Endothelial cell of umbilical vein (primary cell): Measurements from ENCODE around the gene PARP3. TPM values are rescaled to one million over a fixed set of nuclear protein-coding genes. Genes with fewer than 3 reads are reported as not detected.

Experiments
- BruUV-seq: library from RNA; stranded (reverse); fragments of 400-500 nt; replicated peaks from 2 replicates; lab custom pipeline; 2021; lab: Mats Ljungman, UMichigan
- CTCF ChIA-PET: fragments of 300-600, 350-600 bp; sonication (Branson Sonifier 250); formaldehyde crosslinking; loops from one replicate; lab custom pipeline; 2021; ENCODE audit warnings: antibody characterized with exemption, inconsistent platforms; lab: Charles Lee
- POLR2A ChIA-PET: fragments of 300-600, 350-600 bp; sonication (Branson Sonifier 250); formaldehyde crosslinking; loops from one replicate; lab custom pipeline; 2021; ENCODE audit warnings: antibody characterized with exemption, inconsistent platforms; lab: Charles Lee
- DNase-seq: peaks from one replicate; pipeline ENCODE4 v3.0.0-alpha.2; 2011; ENCODE audit warnings: low read depth, low spot score
- FAIRE-seq: peaks from 2 replicates; lab custom pipeline; 2011; peaks lifted over from hg19 to GRCh38; lab: Jason Lieb, UNC
- H2AFZ ChIP-seq: 2 replicates; pipeline ENCODE4 v1.6.0; 2012; ENCODE audit warnings: low read depth, low read length, control low read depth, inconsistent platforms
- H3K27ac ChIP-seq: 2 replicates; pipeline ENCODE4 v1.5.1; 2011; ENCODE audit warnings: low read depth, mild to moderate bottlenecking, control low read depth, low read length, moderate library complexity; ENCODE audit not compliant: insufficient read depth
- H3K27me3 ChIP-seq, 2 experiments: 2 replicates each; pipeline versions ENCODE4 v1.6.0 to v1.6.1; 2011; ENCODE audit warnings: low read length in 2 of 2, mixed read lengths in 1 of 2; ENCODE audit not compliant: control insufficient read depth in 2 of 2, insufficient read depth in 2 of 2
- H3K36me3 ChIP-seq, 2 experiments: 2 replicates in 1 of 2; 3 replicates in 1 of 2; pipeline ENCODE4 v1.5.1; 2011; ENCODE audit warnings: low read length in 2 of 2, mild to moderate bottlenecking in 1 of 2, moderate library complexity in 1 of 2; ENCODE audit not compliant: control insufficient read depth in 2 of 2, insufficient read depth in 2 of 2; ENCODE audit errors: extremely low read depth in 1 of 2
- H3K4me1 ChIP-seq: 3 replicates; pipeline ENCODE4 v1.5.1; 2011; ENCODE audit warnings: mild to moderate bottlenecking, low read length; ENCODE audit not compliant: control insufficient read depth, insufficient read depth; ENCODE audit errors: extremely low read depth
- H3K4me2 ChIP-seq: 2 replicates; pipeline ENCODE4 v1.6.1; 2011; ENCODE audit warnings: low read length, control low read depth, mixed read lengths; ENCODE audit not compliant: insufficient read depth
- H3K4me3 ChIP-seq, 3 experiments: fragments of 200-600 bp in 1 of 3; sonication (generic), shearing (Covaris generic) in 1 of 3; replicated peaks in 1 of 3; 2 replicates each; pipeline ENCODE4 v1.5.1; 2011 to 2016; ENCODE audit warnings: control low read depth in 3 of 3, low read length in 3 of 3, mild to moderate bottlenecking in 2 of 3, inconsistent platforms in 1 of 3, low read depth in 1 of 3, moderate library complexity in 1 of 3; ENCODE audit not compliant: insufficient read depth in 1 of 3
- H3K79me2 ChIP-seq: 2 replicates; pipeline ENCODE4 v1.6.0; 2012; ENCODE audit warnings: low read length, inconsistent platforms; ENCODE audit not compliant: control insufficient read depth, insufficient read depth
- H3K9ac ChIP-seq: replicated peaks from 2 replicates; pipeline ENCODE3; 2011; ENCODE audit warnings: low read length, control low read depth; ENCODE audit not compliant: insufficient read depth; ENCODE audit errors: extremely low read depth
- H3K9me1 ChIP-seq: replicated peaks from 3 replicates; pipeline ENCODE4 v1.6.0; 2011; ENCODE audit warnings: mild to moderate bottlenecking, low read length; ENCODE audit not compliant: control insufficient read depth, insufficient read depth; ENCODE audit errors: extremely low read depth
- H3K9me3 ChIP-seq: replicated peaks from 2 replicates; pipeline ENCODE4 v1.5.1; 2012; ENCODE audit warnings: low read length, inconsistent platforms; ENCODE audit not compliant: control insufficient read depth, insufficient read depth
- H4K20me1 ChIP-seq: replicated peaks from 2 replicates; pipeline ENCODE3; 2011; ENCODE audit warnings: mild to moderate bottlenecking, low read length; ENCODE audit not compliant: control insufficient read depth, insufficient read depth; ENCODE audit errors: extremely low read depth
- EZH2 ChIP-seq: IDR thresholded peaks from 2 replicates; pipeline ENCODE4 v1.6.1; 2012; ENCODE audit warnings: borderline replicate concordance, low read depth, mild to moderate bottlenecking, moderate library complexity, low read length, inconsistent platforms; ENCODE audit not compliant: severe bottlenecking
- FOS ChIP-seq: IDR thresholded peaks from 2 replicates; pipeline ENCODE4 v1.6.1; 2011; ENCODE audit warnings: mild to moderate bottlenecking, low read length, moderate library complexity, borderline replicate concordance; ENCODE audit not compliant: insufficient read depth
- GATA2 ChIP-seq: IDR thresholded peaks from 2 replicates; pipeline ENCODE4 v1.7.0; 2011; ENCODE audit warnings: low read depth, mild to moderate bottlenecking, moderate library complexity, mixed read lengths, low read length; ENCODE audit not compliant: insufficient read length, insufficient read depth
- JUN ChIP-seq: IDR thresholded peaks from 2 replicates; pipeline ENCODE4 v1.6.1; 2011; ENCODE audit warnings: borderline replicate concordance, low read depth; ENCODE audit not compliant: insufficient read length, insufficient read depth
- MAX ChIP-seq: IDR thresholded peaks from 2 replicates; pipeline ENCODE4 v1.6.1; 2011; ENCODE audit not compliant: insufficient read depth, insufficient read length
- MYC ChIP-seq: IDR thresholded peaks from one replicate; pipeline ENCODE4 v1.6.1; 2011; ENCODE audit warnings: mild to moderate bottlenecking, low read depth, low read length
- POLR2A ChIP-seq: IDR thresholded peaks from 2 replicates; pipeline ENCODE4 v1.6.1; 2012; ENCODE audit warnings: low read depth, mild to moderate bottlenecking, control low read depth, low read length
- POLR2AphosphoS5 ChIP-seq: IDR thresholded peaks from 2 replicates; pipeline ENCODE4 v1.6.1; 2012; ENCODE audit warnings: low read depth, mild to moderate bottlenecking, control low read depth, low read length, moderate library complexity; ENCODE audit not compliant: insufficient read depth
- dilution Hi-C: fragments of 300-500 bp; cut with MboI; formaldehyde crosslinking; loops from one replicate; pipeline ENCODE4 v1.15.0; 2019; ENCODE audit warnings: low sequenced_read_pairs; ENCODE audit not compliant: extremely low pct_ligation_motif_present
- intact Hi-C: fragments of 100-400 bp; cut with micrococcal nuclease; formaldehyde crosslinking; loops from one replicate; pipeline ENCODE4 v1.10.0; 2022
- polyA plus RNA-seq, 4 experiments: library from polyadenylated mRNA; depleted of rRNA in 3 of 4; stranded (reverse) in 3 of 4; unstranded in 1 of 4; fragments of >200 nt; gene quantifications; 2 replicates each; pipeline versions ENCODE4 v1.2.1 to v1.2.3, GENCODE V29; 2011 to 2012; ENCODE audit warnings: missing spikeins in 1 of 4
- total RNA-seq: library from RNA; stranded (reverse); gene quantifications from 2 replicates; pipeline ENCODE4 v1.2.3, GENCODE V29; 2021
- TF ChIP-seq, protein P1 (sequence below), 2 donors: IDR thresholded peaks; 1 replicate in 1 of 2; 2 replicates in 1 of 2; pipeline ENCODE4 v1.5.1; 2011; ENCODE audit warnings: low read length in 2 of 2, mild to moderate bottlenecking in 2 of 2, moderate library complexity in 2 of 2, control low read depth in 1 of 2, inconsistent platforms in 1 of 2, low read depth in 1 of 2; ENCODE audit not compliant: insufficient read depth in 1 of 2; ENCODE audit errors: extremely low read depth in 1 of 2

PARP3 gene
- total and polyA plus RNA-seq, 2 donors (not counting 3 experiments of a cell fraction or from before 2014, with no cell fraction given) = 10.0 to 13.8 TPM

GRCh38 chr3:51945926-51946705, 4.0 kb downstream of the PARP3 start:
- Histone ChIP-seq H3K9ac (no peak overlapping the region), H3K4me1 (peaks cover 13% of the 10 kb centered on the region), H3K79me2 (peaks cover 4% of the 10 kb centered on the region), H2AFZ (no peak overlapping the region), H3K4me2 (no peak overlapping the region), H3K9me1 (no peaks in the 10 kb centered on the region), H3K36me3 (no peaks in the 10 kb centered on the region), H3K4me3 (no peak overlapping the region), H3K27ac (no peak overlapping the region), H3K9me3 (no peaks in the 10 kb centered on the region), H4K20me1 (no peaks in the 10 kb centered on the region), H3K27me3 (no peaks in the 10 kb centered on the region)
- DNase-seq (no peak), FAIRE-seq (no peak)
- ChIA-PET POLR2A (no interaction called here), CTCF (no interaction called here)
- intact Hi-C loops = loop anchor here (10.0 kb wide), 1 partner anchor 561 kb away; the partner anchor contains the start of gene MANF
- no peak for TF ChIP-seq GATA2
- TF ChIP-seq MYC = no peak
- TF ChIP-seq POLR2AphosphoS5 = no peak
- TF ChIP-seq, protein P1, sequence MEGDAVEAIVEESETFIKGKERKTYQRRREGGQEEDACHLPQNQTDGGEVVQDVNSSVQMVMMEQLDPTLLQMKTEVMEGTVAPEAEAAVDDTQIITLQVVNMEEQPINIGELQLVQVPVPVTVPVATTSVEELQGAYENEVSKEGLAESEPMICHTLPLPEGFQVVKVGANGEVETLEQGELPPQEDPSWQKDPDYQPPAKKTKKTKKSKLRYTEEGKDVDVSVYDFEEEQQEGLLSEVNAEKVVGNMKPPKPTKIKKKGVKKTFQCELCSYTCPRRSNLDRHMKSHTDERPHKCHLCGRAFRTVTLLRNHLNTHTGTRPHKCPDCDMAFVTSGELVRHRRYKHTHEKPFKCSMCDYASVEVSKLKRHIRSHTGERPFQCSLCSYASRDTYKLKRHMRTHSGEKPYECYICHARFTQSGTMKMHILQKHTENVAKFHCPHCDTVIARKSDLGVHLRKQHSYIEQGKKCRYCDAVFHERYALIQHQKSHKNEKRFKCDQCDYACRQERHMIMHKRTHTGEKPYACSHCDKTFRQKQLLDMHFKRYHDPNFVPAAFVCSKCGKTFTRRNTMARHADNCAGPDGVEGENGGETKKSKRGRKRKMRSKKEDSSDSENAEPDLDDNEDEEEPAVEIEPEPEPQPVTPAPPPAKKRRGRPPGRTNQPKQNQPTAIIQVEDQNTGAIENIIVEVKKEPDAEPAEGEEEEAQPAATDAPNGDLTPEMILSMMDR (IDR thresholded peaks at IDR 0.05; ENCODE audit: extremely low read depth in 1 of 2, insufficient read depth in 1 of 2, low read depth in 1 of 2, low read length in 2 of 2) = no peak
- no peak for TF ChIP-seq JUN
- no peak for TF ChIP-seq POLR2A
- no peak for TF ChIP-seq FOS
- no peak for TF ChIP-seq EZH2
- TF ChIP-seq MAX = no peak
- no TSS peak for BruUV-seq
- dilution Hi-C loops = no loop called here
